ENCODE results near the gene STK32C. TPM values are rescaled to one million over a fixed set of nuclear protein-coding genes. Genes with fewer than 3 reads are reported as not detected.
A peak's percentile ranks its signal among the peaks of the same experiment; 100 is the strongest.

STK32C gene
- total RNA-seq, 1 experiment from 2014 or later: 36.6 TPM

- DNase-seq: no peak
- no peaks in the 10 kb centered on the region for H3K27me3 ChIP-seq
- no peaks in the 10 kb centered on the region for H3K36me3 ChIP-seq
- no peak overlapping the region for H3K4me3 ChIP-seq
- no peaks in the 10 kb centered on the region for H3K9me3 ChIP-seq
Observed at GRCh38 chr10:132255489-132256344, 52.0 kb downstream of the STK32C start.

- Histone ChIP-seq H3K27me3 (no peaks in the 10 kb centered on the region), H3K36me3 (no peaks in the 10 kb centered on the region), H3K9me3 (no peaks in the 10 kb centered on the region), H3K4me3 (no peak overlapping the region)
- DNase-seq: no peak
Observed at GRCh38 chr10:132254841-132255240, 52.9 kb downstream of the STK32C start.

GRCh38 chr10:132253092-132253687, 54.6 kb downstream of the STK32C start:
- H3K36me3 ChIP-seq: no peaks in the 10 kb centered on the region
- DNase-seq: no peak
- H3K4me3 ChIP-seq: no peak overlapping the region
- no peaks in the 10 kb centered on the region for H3K9me3 ChIP-seq
- H3K27me3 ChIP-seq: no peaks in the 10 kb centered on the region

- Histone ChIP-seq H3K36me3 (no peaks in the 10 kb centered on the region), H3K4me3 (no peak overlapping the region), H3K27me3 (no peaks in the 10 kb centered on the region), H3K9me3 (no peaks in the 10 kb centered on the region)
- no peak for DNase-seq
Observed at GRCh38 chr10:132252412-132252811, 55.3 kb downstream of the STK32C start.

GRCh38 chr10:132251928-132252327, 55.8 kb downstream of the STK32C start:
- Histone ChIP-seq H3K36me3 (no peaks in the 10 kb centered on the region), H3K27me3 (no peaks in the 10 kb centered on the region), H3K4me3 (no peak overlapping the region), H3K9me3 (no peaks in the 10 kb centered on the region)
- DNase-seq: no peak

- H3K27me3 ChIP-seq: no peaks in the 10 kb centered on the region
- H3K36me3 ChIP-seq: no peaks in the 10 kb centered on the region
- H3K9me3 ChIP-seq: no peaks in the 10 kb centered on the region
- no peak for DNase-seq
- H3K4me3 ChIP-seq: no peak overlapping the region
Observed at GRCh38 chr10:132250481-132251475, 57.0 kb downstream of the STK32C start.

- no peak for DNase-seq
- no peaks in the 10 kb centered on the region for H3K36me3 ChIP-seq
- no peak overlapping the region for H3K4me3 ChIP-seq
- H3K27me3 ChIP-seq: no peaks in the 10 kb centered on the region
- H3K9me3 ChIP-seq: no peaks in the 10 kb centered on the region
Observed at GRCh38 chr10:132249824-132250375, 57.9 kb downstream of the STK32C start.

- Histone ChIP-seq H3K9me3 (no peaks in the 10 kb centered on the region), H3K4me3 (no peak overlapping the region), H3K27me3 (no peaks in the 10 kb centered on the region), H3K36me3 (no peaks in the 10 kb centered on the region)
- DNase-seq: no peak
Observed at GRCh38 chr10:132249226-132249724, 58.5 kb downstream of the STK32C start.

GRCh38 chr10:132248455-132249225, 59.1 kb downstream of the STK32C start:
- Histone ChIP-seq H3K36me3 (no peaks in the 10 kb centered on the region), H3K4me3 (peak overlapping the region; percentile 31), H3K9me3 (no peaks in the 10 kb centered on the region), H3K27me3 (no peaks in the 10 kb centered on the region)
- peak; percentile 39 for DNase-seq

GRCh38 chr10:132247943-132248342, 59.8 kb downstream of the STK32C start:
- no peak for DNase-seq
- Histone ChIP-seq H3K9me3 (no peaks in the 10 kb centered on the region), H3K4me3 (no peak overlapping the region), H3K27me3 (no peaks in the 10 kb centered on the region), H3K36me3 (no peaks in the 10 kb centered on the region)

GRCh38 chr10:132246296-132246695, 61.5 kb downstream of the STK32C start:
- no peak overlapping the region for H3K4me3 ChIP-seq
- no peak for DNase-seq
- H3K27me3 ChIP-seq: no peaks in the 10 kb centered on the region
- no peaks in the 10 kb centered on the region for H3K9me3 ChIP-seq
- H3K36me3 ChIP-seq: no peaks in the 10 kb centered on the region

GRCh38 chr10:132245056-132245455, 62.7 kb downstream of the STK32C start:
- Histone ChIP-seq H3K4me3 (no peak overlapping the region), H3K27me3 (no peaks in the 10 kb centered on the region), H3K36me3 (no peaks in the 10 kb centered on the region), H3K9me3 (no peaks in the 10 kb centered on the region)
- DNase-seq: no peak

- Histone ChIP-seq H3K36me3 (no peaks in the 10 kb centered on the region), H3K4me3 (no peak overlapping the region), H3K27me3 (no peaks in the 10 kb centered on the region), H3K9me3 (no peaks in the 10 kb centered on the region)
- DNase-seq: no peak
Observed at GRCh38 chr10:132243626-132244025, 64.1 kb downstream of the STK32C start.

GRCh38 chr10:132243141-132243540, 64.6 kb downstream of the STK32C start:
- Histone ChIP-seq H3K27me3 (no peaks in the 10 kb centered on the region), H3K4me3 (no peak overlapping the region), H3K9me3 (no peaks in the 10 kb centered on the region), H3K36me3 (no peaks in the 10 kb centered on the region)
- no peak for DNase-seq

GRCh38 chr10:132242103-132242840, 65.5 kb downstream of the STK32C start:
- no peaks in the 10 kb centered on the region for H3K36me3 ChIP-seq

More at GRCh38 chr10:132242103-132242840, 65.5 kb downstream of the STK32C start:
- Histone ChIP-seq H3K4me3 (no peak overlapping the region), H3K9me3 (no peaks in the 10 kb centered on the region), H3K27me3 (no peaks in the 10 kb centered on the region)
- no peak for DNase-seq
